Endometrial microvascular endothelial cells (primary cell): ENCODE measurements around the gene PKN1. TPM values are rescaled to one million over a fixed set of nuclear protein-coding genes. Genes with fewer than 3 reads are reported as not detected.

Source experiments
- in situ Hi-C: cut with HindIII; loops from 2 replicates; pipeline ENCODE4 v1.10.0; 2017; ENCODE audit warnings: low sequenced_read_pairs, low pct_unique_long_range_greater_than_20kb; ENCODE audit errors: inconsistent ontology term
- total RNA-seq: library from RNA; depleted of rRNA; stranded (reverse); fragments of >200 nt; gene quantifications from one replicate; pipeline ENCODE4 v1.2.3, GENCODE V29; 2015; ENCODE audit errors: inconsistent ontology term

Gene PKN1
- total RNA-seq, 1 donor from 2014 or later, result 237 TPM

DNA sequence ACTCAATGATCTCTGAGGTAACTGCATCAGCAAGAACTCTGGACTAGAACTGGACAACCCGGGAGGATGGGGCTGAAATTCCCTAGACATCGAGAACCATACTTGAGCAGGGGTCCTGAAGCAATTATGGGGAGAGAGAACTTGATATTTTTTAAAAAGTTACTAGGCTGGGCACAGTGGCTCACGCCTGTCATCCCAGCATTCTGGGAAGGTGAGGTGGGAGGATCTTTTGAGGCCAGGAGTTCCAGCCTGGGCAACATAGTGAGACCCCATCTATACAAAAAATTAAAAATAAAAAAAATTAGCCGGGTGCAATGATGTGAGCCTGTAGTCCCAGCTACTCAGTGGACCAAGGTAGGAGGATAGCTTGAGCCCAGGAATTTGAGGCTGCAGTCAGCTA lies 87.4 kb downstream of the PKN1 start:
- in situ Hi-C loops, result no loop called here

Other genes starting within 250 kb of the PKN1 start
- 0.09 TPM for gene ADGRL1, start 227.1 kb upstream of the PKN1 start, total RNA-seq
- gene ADGRE5, start 51.9 kb upstream of the PKN1 start, total RNA-seq, result 9.4 TPM
- 219 TPM for gene DDX39A, start 14.0 kb upstream of the PKN1 start, total RNA-seq
- gene PTGER1, start 42.0 kb downstream of the PKN1 start, total RNA-seq, result not detected
- 152 TPM for gene GIPC1, start 62.8 kb downstream of the PKN1 start, total RNA-seq
- 65.7 TPM for gene DNAJB1, start 85.1 kb downstream of the PKN1 start, total RNA-seq
- gene TECR, start 96.3 kb downstream of the PKN1 start, total RNA-seq, result 61.4 TPM
- gene NDUFB7, start 138.8 kb downstream of the PKN1 start, total RNA-seq, result 402 TPM
- gene CLEC17A, start 149.8 kb downstream of the PKN1 start, total RNA-seq, result not detected
- not detected for gene ADGRE3, start 241.5 kb downstream of the PKN1 start, total RNA-seq